Fibroblast of the conjunctiva (primary cell): ENCODE results near the gene NR5A1.

ENCODE experiments used
- DNase-seq: peaks from one replicate; pipeline ENCODE4 v3.0.0-alpha.2; 2010; ENCODE audit warnings: low read depth

NR5A1 gene

DNA sequence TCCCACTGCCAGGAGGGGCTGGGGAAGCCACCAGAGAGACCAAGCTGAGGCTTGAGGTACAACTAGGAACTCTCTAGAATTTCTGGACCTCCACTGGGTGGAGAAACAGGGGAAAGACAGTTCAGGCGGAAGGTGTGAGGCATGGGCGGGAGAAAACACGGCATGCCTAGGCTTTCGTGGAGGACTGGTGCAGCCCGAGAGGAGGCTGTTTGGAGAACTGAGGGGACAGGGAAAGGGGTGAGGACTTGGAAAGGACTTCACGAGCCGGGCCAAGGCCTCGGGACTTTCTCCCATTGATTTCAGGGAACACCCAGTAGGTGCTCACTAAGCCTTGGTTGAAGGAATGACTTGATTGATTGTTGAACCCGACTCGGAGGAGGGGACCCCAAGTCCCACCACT lies 66.4 kb downstream of the NR5A1 start:
- DNase-seq: no peak

- DNase-seq: no peak
Observed at GRCh38 chr9:124439686-124440243, 67.4 kb downstream of the NR5A1 start.

DNA sequence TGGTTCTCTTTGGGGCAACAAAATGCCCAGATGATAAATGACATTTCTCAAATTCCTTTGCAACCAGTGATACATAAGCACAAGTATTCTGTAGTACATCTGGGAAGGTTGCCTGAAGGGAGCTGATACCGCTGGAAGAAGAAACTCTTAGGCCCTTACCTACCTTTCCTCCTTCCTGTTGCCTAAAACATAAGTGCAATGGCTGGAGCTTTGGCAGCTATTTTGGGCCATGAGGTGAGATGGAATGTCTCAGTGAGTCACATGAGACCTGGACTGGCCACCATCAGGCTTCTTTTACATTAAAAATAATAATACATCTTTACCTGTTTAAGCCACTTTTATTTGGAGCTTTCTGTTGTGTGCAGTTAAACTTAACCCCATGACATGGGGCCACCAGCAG lies 68.1 kb downstream of the NR5A1 start:
- no peak for DNase-seq

- DNase-seq: no peak
Observed at GRCh38 chr9:124438091-124438490, 69.1 kb downstream of the NR5A1 start.

DNA sequence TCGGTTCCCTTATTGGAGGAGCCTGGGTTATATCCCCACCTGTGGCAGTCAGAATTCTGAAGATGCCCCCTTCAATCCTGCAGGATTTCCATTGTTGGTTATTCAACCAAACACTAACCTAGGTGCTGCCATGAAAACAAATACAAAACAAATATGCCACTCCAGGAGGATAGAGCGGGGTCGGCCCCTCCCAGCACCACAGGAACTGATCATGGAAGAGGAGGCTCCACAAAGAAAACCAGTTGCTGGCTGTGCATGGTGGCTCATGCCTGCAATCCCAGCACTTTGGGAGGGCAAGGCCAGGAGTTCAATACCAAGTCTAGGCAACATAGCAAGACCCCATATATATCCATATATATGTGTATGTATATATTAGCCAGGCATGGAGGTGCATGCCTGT lies 70.1 kb downstream of the NR5A1 start:
- no peak for DNase-seq

GRCh38 chr9:124436320-124436719 lies 70.9 kb downstream of the NR5A1 start:
- DNase-seq: no peak
